MM.1S (cell line): ENCODE data around the gene VEGFA.

Experiments
- DNase-seq: peaks from one replicate; pipeline ENCODE4 v3.0.0-alpha.2; 2015
- H2AFZ ChIP-seq: fragments of 300-600 bp; sonication (generic); 2 replicates; pipeline ENCODE4 v1.6.0; 2016; ENCODE audit warnings: antibody characterized with exemption, low read length
- H3F3A ChIP-seq: fragments of 300-600 bp; sonication (generic); 2 replicates; pipeline ENCODE4 v1.6.1; 2016; ENCODE audit warnings: mild to moderate bottlenecking, antibody characterized with exemption, low read length, moderate library complexity, mixed read lengths; ENCODE audit not compliant: insufficient read depth
- H3K27ac ChIP-seq: fragments of 300-600 bp; sonication (generic); 2 replicates; pipeline ENCODE4 v1.5.1; 2016; ENCODE audit warnings: mild to moderate bottlenecking, low read length
- H3K27me3 ChIP-seq: fragments of 300-600 bp; sonication (generic); replicated peaks from 2 replicates; pipeline ENCODE4 v1.6.0; 2016; ENCODE audit warnings: low read length; ENCODE audit not compliant: insufficient read depth
- H3K36me3 ChIP-seq: fragments of 300-600 bp; sonication (generic); replicated peaks from 2 replicates; pipeline ENCODE4 v1.6.1; 2016; ENCODE audit warnings: mild to moderate bottlenecking, low read length, mixed read lengths; ENCODE audit not compliant: insufficient read depth
- H3K4me1 ChIP-seq: fragments of 300-600 bp; sonication (generic); 2 replicates; pipeline ENCODE4 v1.6.1; 2016; ENCODE audit warnings: low read length, mixed read lengths
- H3K4me2 ChIP-seq: fragments of 300-600 bp; sonication (generic); 2 replicates; pipeline ENCODE4 v1.6.0; 2016; ENCODE audit warnings: low read depth, low read length
- H3K4me3 ChIP-seq: fragments of 300-600 bp; sonication (generic); 2 replicates; pipeline ENCODE4 v1.5.1; 2016; ENCODE audit warnings: low read length, mixed read lengths
- H3K79me2 ChIP-seq: fragments of 300-600 bp; sonication (generic); 2 replicates; pipeline ENCODE4 v1.6.1; 2016; ENCODE audit warnings: mixed run types, low read length, mixed read lengths
- H3K9ac ChIP-seq: fragments of 300-600 bp; sonication (generic); 2 replicates; pipeline ENCODE4 v1.6.1; 2016; ENCODE audit warnings: low read length, mixed read lengths
- H3K9me2 ChIP-seq: fragments of 300-600 bp; sonication (generic); replicated peaks from 2 replicates; pipeline ENCODE4 v1.6.1; 2016; ENCODE audit warnings: mild to moderate bottlenecking, low read length, mixed read lengths; ENCODE audit not compliant: insufficient read depth
- H3K9me3 ChIP-seq: fragments of 300-600 bp; sonication (generic); replicated peaks from 2 replicates; pipeline ENCODE4 v1.6.1; 2016; ENCODE audit warnings: mild to moderate bottlenecking, low read length, mixed read lengths; ENCODE audit not compliant: insufficient read depth
- H4K20me1 ChIP-seq: fragments of 300-600 bp; sonication (generic); 2 replicates; pipeline ENCODE4 v1.6.1; 2016; ENCODE audit warnings: mild to moderate bottlenecking, low read length, moderate library complexity, mixed read lengths; ENCODE audit not compliant: insufficient read depth
- EZH2 ChIP-seq: fragments of 300-600 bp; sonication (generic); optimal IDR thresholded peaks from 2 replicates; pipeline ENCODE3; 2017; ENCODE audit warnings: low read depth, mild to moderate bottlenecking, antibody characterized with exemption, low read length, mixed read lengths
- EZH2phosphoT487 ChIP-seq: fragments of 300-600 bp; sonication (generic); IDR thresholded peaks from 2 replicates; pipeline ENCODE4 v1.6.1; 2018; ENCODE audit warnings: antibody characterized with exemption, low read length
- TF ChIP-seq, protein P1 (sequence below): fragments of 300-600 bp; sonication (generic); IDR thresholded peaks from 2 replicates; pipeline ENCODE4 v1.5.1; 2016; ENCODE audit warnings: antibody characterized with exemption, low read length, mixed read lengths

Gene VEGFA

DNA sequence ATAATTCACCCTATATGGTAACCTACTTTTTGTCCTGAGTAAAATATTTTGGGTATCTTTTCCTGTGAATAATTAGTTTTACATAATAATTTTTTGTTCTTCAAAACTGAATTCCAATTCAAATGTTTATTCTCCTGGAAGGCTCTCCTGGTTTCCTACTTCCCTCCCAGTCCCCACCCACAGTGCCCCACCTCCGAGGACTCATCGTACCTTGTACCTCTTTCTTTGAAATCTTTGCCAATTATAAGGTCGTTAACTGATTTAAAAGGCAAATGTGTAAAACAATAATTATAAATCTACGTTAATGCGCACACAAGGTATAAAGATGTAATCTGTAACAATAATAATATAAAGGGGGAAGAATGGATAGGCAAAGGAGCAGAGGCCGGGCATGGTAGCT, 40.5 kb upstream of the VEGFA start:
- Histone ChIP-seq H3K4me1 (peaks cover 15% of the 10 kb centered on the region), H3K4me2 (no peak overlapping the region), H3F3A (no peaks in the 10 kb centered on the region), H3K27ac (no peak overlapping the region), H3K9me3 (no peaks in the 10 kb centered on the region), H3K9ac (no peak overlapping the region), H4K20me1 (no peaks in the 10 kb centered on the region), H3K79me2 (no peaks in the 10 kb centered on the region), H3K9me2 (no peaks in the 10 kb centered on the region), H3K4me3 (no peak overlapping the region), H2AFZ (no peak overlapping the region), H3K36me3 (no peaks in the 10 kb centered on the region), H3K27me3 (no peaks in the 10 kb centered on the region)
- DNase-seq: no peak
- no peak for TF ChIP-seq EZH2phosphoT487
- TF ChIP-seq EZH2: no peak
- TF ChIP-seq, protein P1, sequence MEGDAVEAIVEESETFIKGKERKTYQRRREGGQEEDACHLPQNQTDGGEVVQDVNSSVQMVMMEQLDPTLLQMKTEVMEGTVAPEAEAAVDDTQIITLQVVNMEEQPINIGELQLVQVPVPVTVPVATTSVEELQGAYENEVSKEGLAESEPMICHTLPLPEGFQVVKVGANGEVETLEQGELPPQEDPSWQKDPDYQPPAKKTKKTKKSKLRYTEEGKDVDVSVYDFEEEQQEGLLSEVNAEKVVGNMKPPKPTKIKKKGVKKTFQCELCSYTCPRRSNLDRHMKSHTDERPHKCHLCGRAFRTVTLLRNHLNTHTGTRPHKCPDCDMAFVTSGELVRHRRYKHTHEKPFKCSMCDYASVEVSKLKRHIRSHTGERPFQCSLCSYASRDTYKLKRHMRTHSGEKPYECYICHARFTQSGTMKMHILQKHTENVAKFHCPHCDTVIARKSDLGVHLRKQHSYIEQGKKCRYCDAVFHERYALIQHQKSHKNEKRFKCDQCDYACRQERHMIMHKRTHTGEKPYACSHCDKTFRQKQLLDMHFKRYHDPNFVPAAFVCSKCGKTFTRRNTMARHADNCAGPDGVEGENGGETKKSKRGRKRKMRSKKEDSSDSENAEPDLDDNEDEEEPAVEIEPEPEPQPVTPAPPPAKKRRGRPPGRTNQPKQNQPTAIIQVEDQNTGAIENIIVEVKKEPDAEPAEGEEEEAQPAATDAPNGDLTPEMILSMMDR: no peak

GRCh38 chr6:43730634-43731033, 39.4 kb upstream of the VEGFA start:
- Histone ChIP-seq H3K4me3 (no peak overlapping the region), H3K9me3 (no peaks in the 10 kb centered on the region), H3K9ac (no peak overlapping the region), H3F3A (no peaks in the 10 kb centered on the region), H3K79me2 (no peaks in the 10 kb centered on the region), H3K9me2 (no peaks in the 10 kb centered on the region), H3K4me1 (peaks cover 18% of the 10 kb centered on the region), H3K27ac (no peak overlapping the region), H3K36me3 (no peaks in the 10 kb centered on the region), H3K27me3 (no peaks in the 10 kb centered on the region), H4K20me1 (no peaks in the 10 kb centered on the region), H2AFZ (no peak overlapping the region), H3K4me2 (no peak overlapping the region)
- TF ChIP-seq EZH2 (no peak), EZH2phosphoT487 (no peak)
- TF ChIP-seq, protein P1: no peak
- no peak for DNase-seq

DNA sequence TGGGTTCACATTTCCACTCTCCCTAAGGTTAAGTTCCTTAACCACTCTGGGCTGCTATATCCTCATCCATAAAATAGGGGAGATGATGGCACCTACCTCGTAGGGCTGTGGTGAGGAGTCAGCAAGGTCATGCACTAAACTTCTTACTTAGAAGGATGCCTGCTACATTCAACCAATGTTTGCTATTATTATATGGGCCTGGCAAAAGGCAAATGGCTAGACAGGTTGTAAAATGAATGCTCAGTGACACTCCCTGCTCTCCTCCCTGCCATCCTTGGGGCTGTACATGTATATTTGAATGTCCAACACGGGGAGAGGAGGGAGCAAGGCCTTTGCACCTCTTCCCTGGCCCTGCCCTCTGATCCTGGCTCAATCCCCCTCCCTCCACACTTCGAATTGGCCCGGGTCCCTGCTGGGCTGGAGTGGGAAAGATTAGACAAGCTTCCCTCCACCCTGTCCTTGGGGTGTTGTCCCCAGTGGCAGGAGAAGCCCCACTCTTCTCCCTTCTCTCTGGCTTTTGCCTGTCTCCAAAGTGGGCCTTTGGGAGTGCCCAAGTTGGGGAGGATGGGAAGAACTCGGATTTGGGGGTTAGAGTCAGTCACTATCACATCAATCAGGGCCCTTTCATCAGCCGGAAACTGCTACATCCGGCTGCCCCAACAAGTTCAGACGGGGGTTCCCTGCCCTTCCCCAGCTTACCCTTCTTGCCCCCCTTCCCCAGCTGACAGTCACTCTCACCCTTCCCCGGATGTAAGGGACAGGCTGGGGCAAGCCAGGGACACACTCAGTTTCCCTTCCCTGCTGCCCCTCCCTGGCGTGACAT, 36.3 kb upstream of the VEGFA start:
- Histone ChIP-seq H2AFZ (peak overlapping the region; percentile 58; the same call in 1 of the 2 replicates), H3K9me3 (no peaks in the 10 kb centered on the region), H3K9ac (no peak overlapping the region), H3K79me2 (no peaks in the 10 kb centered on the region), H3K27me3 (no peaks in the 10 kb centered on the region), H3K4me1 (peaks cover 18% of the 10 kb centered on the region), H3K9me2 (no peaks in the 10 kb centered on the region), H3K4me2 (peak overlapping the region; percentile 34; the same call in 1 of the 2 replicates), H3K27ac (no peak overlapping the region), H4K20me1 (no peaks in the 10 kb centered on the region), H3K4me3 (no peak overlapping the region), H3F3A (no peaks in the 10 kb centered on the region), H3K36me3 (no peaks in the 10 kb centered on the region)
- DNase-seq: peak; percentile 19
- no peak for TF ChIP-seq EZH2phosphoT487
- TF ChIP-seq EZH2: no peak
- TF ChIP-seq, protein P1: no peak
